H1 (cell line): ENCODE measurements around the gene VPS26B. TPM values are rescaled to one million over a fixed set of nuclear protein-coding genes. Genes with fewer than 3 reads are reported as not detected.

ENCODE experiments used
- CHD2 ChIP-seq: IDR thresholded peaks from 2 replicates; pipeline ENCODE4 v1.6.1; 2012; ENCODE audit warnings: low read length, improper control_type of control experiment
- KDM1A ChIP-seq: fragments of 200-600, 300-600 bp; sonication (generic); IDR thresholded peaks from 2 replicates; pipeline ENCODE4 v1.7.1; 2016; ENCODE audit warnings: mild to moderate bottlenecking, low read length, borderline replicate concordance
- KDM4A ChIP-seq: IDR thresholded peaks from one replicate; pipeline ENCODE4 v1.7.1; 2012; ENCODE audit warnings: low read depth, mild to moderate bottlenecking, moderate library complexity, low read length, inconsistent platforms; ENCODE audit not compliant: severe bottlenecking
- polyA plus RNA-seq, 7 experiments: library from polyadenylated mRNA; depleted of rRNA in 3 of 7; stranded (reverse) in 5 of 7; unstranded in 2 of 7; fragments of >200 nt in 5 of 7; fragments of 200-250 nt in 2 of 7; gene quantifications; 1 replicate in 5 of 7; 2 replicates in 1 of 7; 4 replicates in 1 of 7; pipeline versions ENCODE4 v1.2.1 to v1.2.3, GENCODE V29; 2011 to 2013; ENCODE audit warnings: missing spikeins in 2 of 7, mixed read lengths in 2 of 7
- total RNA-seq: library from RNA; stranded (reverse); fragmentation: NEBNext Ultra II Directional; extraction: Animal tissue kit (Norgen Biotek cat#: 25700); gene quantifications from 2 replicates; pipeline ENCODE4 v1.2.1, GENCODE V29; 2021

Gene VPS26B
- total and polyA plus RNA-seq, 2 of the 8 experiments (the other 6 are each of a cell fraction or from before 2014, with no cell fraction given), result 18.3 to 27.0 TPM

- TF ChIP-seq KDM4A (no peak), CHD2 (no peak), KDM1A (no peak)
These were observed 9.3 kb downstream of the VPS26B start (continued) for GRCh38 chr11:134233729-134234179.
